Activated naive CD4-positive, alpha-beta T cell treated with anti-CD3 and anti-CD28 coated beads, Interleukin-2, amount 10 ng/mL, durations not matched to agents 7 days and 5 days (primary cell): Measurements from ENCODE around the gene RHOT2.
A peak's percentile ranks its signal among the peaks of the same experiment; 100 is the strongest.

Experiments used
- CTCF ChIA-PET: fragments of 350-600 bp; sonication (Branson Sonifier 250); formaldehyde crosslinking; loops from one replicate; lab custom pipeline; 2021; ENCODE audit warnings: antibody characterized with exemption; lab: Charles Lee
- DNase-seq: peaks from one replicate; pipeline ENCODE4 v3.0.0-alpha.2; 2020
- H3K27ac Mint-ChIP-seq: one replicate; pipeline ENCODE4 v1.8.0; 2021; ENCODE audit warnings: mild to moderate bottlenecking, moderate library complexity, mixed read lengths
- H3K27me3 Mint-ChIP-seq: one replicate; pipeline ENCODE4 v1.8.0; 2021; ENCODE audit warnings: mild to moderate bottlenecking, mixed read lengths
- H3K36me3 Mint-ChIP-seq: one replicate; pipeline ENCODE4 v1.8.0; 2021; ENCODE audit warnings: mixed read lengths
- H3K4me1 Mint-ChIP-seq: one replicate; pipeline ENCODE4 v1.8.0; 2021; ENCODE audit warnings: mixed read lengths
- H3K4me3 Mint-ChIP-seq: one replicate; pipeline ENCODE4 v1.8.0; 2021; ENCODE audit warnings: mild to moderate bottlenecking, moderate library complexity, mixed read lengths
- H3K9me3 Mint-ChIP-seq: one replicate; pipeline ENCODE4 v1.8.0; 2021; ENCODE audit warnings: mixed read lengths

The RHOT2 gene

DNA sequence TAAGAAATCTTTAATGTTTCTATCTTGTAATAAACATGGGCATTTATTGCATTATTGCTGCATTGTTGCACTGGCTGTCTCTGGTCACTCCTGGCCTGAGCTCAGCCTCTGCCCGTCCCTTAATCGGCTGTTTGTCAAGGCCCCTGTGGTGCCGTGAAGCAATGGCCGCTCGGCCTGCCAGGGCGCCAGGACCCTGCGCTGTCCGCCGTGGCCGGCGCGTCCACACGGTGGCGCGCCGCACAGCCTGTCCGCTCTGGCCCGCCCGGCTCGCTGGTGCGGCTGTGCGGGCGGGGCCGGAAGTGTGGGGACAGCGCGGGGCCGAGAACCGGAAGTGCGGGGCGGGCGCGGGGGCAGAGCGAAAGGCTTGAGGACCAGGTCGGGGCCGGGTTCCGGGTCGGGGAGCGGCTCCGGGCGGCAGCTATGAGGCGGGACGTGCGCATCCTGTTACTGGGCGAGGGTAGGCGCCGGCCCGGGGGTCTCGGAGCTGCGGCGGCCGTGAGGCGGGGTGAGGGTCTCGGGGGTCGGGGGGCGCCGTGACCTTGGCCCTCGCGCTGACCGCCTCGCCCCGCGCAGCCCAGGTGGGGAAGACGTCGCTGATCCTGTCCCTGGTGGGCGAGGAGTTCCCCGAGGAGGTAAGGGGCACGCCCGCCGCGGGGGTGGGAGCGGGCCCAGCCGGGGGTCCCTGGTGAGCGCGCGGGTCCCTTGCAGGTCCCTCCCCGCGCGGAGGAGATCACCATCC is at the start of gene RHOT2:
Gene RHOT2, plus strand, starts transcription at position 353 of the 739 bp plus-strand sequence. Its CDS starts 68 bp downstream, at position 421.
- Mint-ChIP-seq H3K4me3 (peak within 1 kb of the TSS; percentile 79), H3K9me3 (no peaks in the 10 kb centered on the region), H3K27ac (peak within 1 kb of the TSS; percentile 84), H3K27me3 (no peaks in the 10 kb centered on the region), H3K36me3 (peaks cover 4% of the 10 kb centered on the region), H3K4me1 (peaks cover 13% of the 10 kb centered on the region)
- CTCF ChIA-PET: interaction anchor here (1.2 to 1.4 kb wide), 3 partner anchors 13 to 74 kb away, joined by 4 to 6 read pairs (median 5); no protein-coding TSS in a partner anchor
- DNase-seq: peak; percentile 94

DNA sequence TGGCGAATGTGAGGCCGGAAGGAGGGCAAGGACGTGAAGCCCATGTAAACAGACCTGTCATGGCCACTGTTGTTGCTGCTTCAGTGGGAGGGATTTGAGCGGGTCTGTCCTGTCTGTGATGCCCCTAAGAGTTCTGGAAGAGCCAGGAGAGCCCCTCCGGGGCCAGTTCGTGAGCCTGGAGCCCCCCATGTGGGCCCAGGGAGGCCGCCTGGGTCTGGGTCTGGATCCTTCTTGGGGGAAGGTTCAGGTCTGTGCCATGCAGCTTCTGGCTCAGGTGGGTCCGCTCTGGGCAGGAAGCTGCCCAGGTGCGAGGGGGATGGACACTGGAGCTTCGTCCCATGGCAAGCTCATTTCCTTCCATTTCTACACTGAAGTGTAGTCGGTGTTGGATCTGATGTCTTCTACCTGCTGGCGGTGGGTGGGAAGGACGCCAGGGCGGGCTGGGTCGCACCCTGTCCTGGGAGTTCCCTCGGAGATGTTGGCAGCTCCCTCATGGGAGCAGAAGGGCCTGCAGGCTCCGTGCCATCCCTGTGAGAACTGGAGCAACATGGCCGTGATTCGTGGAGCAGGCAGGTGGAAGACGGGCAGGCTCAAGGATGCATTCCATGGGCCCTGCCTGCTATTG is 48.3 kb upstream of the RHOT2 start:
- CTCF ChIA-PET: no interaction called here
- Mint-ChIP-seq H3K27me3 (no peaks in the 10 kb centered on the region), H3K27ac (no peak overlapping the region), H3K9me3 (no peaks in the 10 kb centered on the region), H3K4me1 (no peaks in the 10 kb centered on the region), H3K4me3 (no peak overlapping the region), H3K36me3 (no peaks in the 10 kb centered on the region)
- no peak for DNase-seq

DNA sequence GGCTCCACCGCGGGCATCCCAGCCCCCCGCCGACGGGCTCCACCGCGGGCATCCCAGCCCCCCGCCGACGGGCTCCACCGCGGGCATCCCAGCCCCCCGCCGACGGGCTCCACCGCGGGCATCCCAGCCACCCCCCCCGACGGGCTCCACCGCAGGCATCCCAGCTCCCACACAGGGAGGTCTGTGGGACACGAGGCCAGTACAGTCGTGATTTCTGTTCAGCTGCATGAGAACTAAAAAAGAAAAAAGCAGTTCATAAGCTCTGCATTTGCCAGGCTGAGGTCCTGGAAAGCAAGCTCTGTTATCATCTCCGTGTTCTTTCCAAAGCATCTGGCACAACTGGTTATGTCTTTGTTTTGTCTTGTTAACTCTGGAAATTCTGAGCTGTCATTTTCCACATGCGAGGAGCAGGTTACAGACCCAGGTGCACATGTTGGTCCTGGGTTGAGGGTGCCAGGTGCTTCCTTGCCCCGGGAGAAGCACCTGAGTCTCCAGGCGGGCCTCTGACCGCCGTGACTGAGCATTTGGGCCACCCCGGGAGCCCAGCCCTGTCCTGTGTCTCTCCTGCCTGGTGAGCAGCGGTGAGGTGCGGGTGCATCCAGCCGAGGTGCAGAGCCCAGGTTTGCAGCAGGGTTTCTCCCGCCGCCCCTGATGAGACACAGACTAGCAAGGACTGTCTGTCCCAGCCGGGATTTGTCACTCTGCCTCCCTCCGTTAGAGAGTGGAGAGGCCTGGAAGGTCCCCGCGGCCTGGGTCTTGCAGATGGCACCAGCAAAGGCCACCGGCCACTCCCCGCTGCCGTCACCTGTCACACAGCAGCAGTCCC is 47.0 kb upstream of the RHOT2 start:
- CTCF ChIA-PET: no interaction called here
- no peak overlapping the region for H3K4me3 Mint-ChIP-seq

DNA sequence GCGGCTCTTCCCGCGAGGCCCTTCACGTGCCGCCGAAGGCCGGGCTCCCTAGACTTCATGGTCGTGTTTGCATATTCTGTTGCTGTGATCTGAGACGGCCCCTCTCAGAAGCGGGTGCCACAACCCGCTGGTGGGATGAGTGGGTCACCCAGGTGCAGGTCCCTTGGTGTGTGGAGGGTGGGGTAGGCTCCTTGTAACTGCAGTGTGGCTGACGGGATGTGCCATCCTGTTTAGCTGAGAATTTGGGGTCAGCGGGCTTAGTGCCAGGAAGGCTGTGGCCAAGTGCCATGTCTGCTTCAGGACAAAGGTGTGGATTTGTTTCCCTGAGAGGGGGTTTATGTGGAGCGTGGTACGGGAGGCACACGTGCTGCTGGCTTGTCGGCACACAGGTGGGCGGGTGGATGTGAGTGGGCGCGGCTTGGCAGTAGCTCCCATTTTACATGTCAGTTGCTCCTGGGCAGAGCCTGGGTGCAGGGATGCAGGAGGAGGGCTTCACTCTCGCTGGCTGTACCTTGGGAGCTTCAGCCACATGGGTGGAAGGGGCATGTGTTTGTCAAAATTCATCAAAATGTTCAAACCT is 46.3 kb upstream of the RHOT2 start:
- Mint-ChIP-seq H3K27ac (no peak overlapping the region), H3K9me3 (no peaks in the 10 kb centered on the region), H3K36me3 (no peaks in the 10 kb centered on the region), H3K27me3 (no peaks in the 10 kb centered on the region), H3K4me1 (no peaks in the 10 kb centered on the region), H3K4me3 (no peak overlapping the region)
- DNase-seq: no peak
- CTCF ChIA-PET: no interaction called here

More for the DNA sequence above, 47.0 kb upstream of the RHOT2 start:
- Mint-ChIP-seq H3K27me3 (no peaks in the 10 kb centered on the region), H3K9me3 (no peaks in the 10 kb centered on the region), H3K36me3 (no peaks in the 10 kb centered on the region), H3K27ac (no peak overlapping the region), H3K4me1 (no peaks in the 10 kb centered on the region)
- no peak for DNase-seq

DNA sequence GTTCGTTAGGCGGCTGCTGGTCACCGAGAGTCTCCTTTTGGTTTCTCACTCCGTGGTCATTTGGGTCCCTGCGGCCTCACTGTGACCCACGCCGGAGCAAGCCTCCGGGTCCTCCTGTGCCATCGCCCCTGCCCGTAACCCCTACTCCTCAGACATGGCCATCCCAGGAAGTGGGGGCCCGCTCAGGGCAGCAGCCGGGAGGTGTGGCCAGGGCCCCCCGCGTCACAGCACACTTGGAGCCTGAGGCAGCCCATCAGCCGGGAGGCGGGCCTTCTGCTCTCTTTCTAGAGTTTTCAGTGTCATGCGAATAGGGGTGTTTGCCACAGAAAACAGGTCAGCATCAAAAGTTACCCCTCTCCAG is 45.0 kb upstream of the RHOT2 start:
- H3K36me3 Mint-ChIP-seq: no peaks in the 10 kb centered on the region

DNA sequence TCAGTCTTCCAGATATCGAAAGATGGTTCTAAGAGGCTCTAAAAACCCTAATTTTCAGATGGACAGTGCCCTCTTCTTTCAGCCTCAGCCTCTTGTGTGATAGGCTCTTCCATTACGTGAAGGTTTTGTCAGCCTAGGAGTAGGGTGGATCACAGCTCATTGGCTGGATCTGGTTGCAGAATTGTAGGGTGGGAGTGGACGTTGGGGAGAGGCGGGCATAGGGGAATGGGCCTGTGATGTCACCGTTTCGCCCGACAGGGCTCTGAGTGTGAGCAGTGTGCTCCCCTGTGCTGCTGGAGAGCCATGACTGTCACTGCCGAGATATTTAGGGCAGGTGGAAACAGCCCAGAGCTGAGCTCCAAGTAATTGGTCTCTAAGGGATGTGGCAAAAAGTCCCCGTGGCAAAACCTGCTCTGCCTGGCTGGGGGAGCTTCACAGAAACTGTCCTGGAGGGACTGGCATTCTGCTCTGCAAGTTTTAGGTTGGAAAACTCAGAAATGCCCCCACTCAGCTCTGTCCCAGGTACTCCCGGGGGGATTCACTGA is 43.3 kb upstream of the RHOT2 start:
- peaks cover 3% of the 10 kb centered on the region for H3K36me3 Mint-ChIP-seq
- CTCF ChIA-PET: interaction anchor here (1.2 kb wide), 1 partner anchor 24 kb away, joined by 3 read pairs; no protein-coding TSS in a partner anchor

More for the DNA sequence above, 45.0 kb upstream of the RHOT2 start:
- Mint-ChIP-seq H3K27me3 (no peaks in the 10 kb centered on the region), H3K9me3 (no peaks in the 10 kb centered on the region), H3K4me3 (no peak overlapping the region), H3K4me1 (no peaks in the 10 kb centered on the region), H3K27ac (no peak overlapping the region)
- CTCF ChIA-PET: no interaction called here
- DNase-seq: no peak

DNA sequence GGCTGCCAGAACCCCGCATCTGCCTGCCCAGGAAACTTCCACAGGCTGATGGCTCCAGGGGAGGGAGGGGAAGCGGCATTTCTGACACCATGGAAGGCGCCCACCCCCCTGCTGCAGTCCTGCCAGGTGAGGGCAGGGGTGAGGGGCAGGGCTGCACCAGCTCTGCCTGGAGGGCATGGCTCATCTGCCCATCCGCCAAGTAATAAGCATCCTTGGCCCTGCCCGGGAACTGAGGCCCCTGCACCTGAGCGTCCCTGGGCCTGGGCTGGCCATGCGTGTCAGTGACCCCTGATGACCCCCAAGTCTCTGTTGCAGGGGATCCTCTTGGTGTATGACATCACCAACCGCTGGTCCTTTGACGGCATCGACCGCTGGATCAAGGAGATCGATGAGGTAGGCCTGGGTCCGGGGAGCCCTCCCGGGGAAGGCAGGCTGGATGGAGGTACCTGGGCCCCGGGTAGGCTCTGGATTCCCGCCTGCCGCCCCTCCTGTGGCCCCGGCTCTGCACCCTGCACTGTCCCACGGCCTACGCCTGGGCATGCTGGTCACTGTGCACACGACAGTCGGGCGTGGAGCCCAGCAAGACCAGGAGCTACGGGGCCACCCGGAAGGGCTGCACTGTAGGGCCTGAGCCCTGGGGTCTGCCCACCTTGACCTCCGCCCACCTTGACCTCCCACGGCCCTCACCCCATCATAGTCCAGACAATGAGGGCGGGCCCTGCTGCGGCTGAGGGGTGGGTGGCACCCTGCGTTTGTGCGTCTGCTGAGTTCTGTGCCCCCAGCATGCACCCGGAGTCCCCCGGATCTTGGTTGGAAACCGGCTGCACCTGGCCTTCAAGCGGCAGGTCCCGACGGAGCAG is 42.6 kb upstream of the RHOT2 start:
- CTCF ChIA-PET: interaction anchor here (1.2 kb wide), 1 partner anchor 25 kb away, joined by 3 read pairs; no protein-coding TSS in a partner anchor
- Mint-ChIP-seq H3K4me3 (no peak overlapping the region), H3K27me3 (no peaks in the 10 kb centered on the region), H3K4me1 (no peaks in the 10 kb centered on the region), H3K36me3 (peaks cover 3% of the 10 kb centered on the region), H3K9me3 (no peaks in the 10 kb centered on the region), H3K27ac (peak overlapping the region; percentile 19)
- no peak for DNase-seq

More for the DNA sequence above, 43.3 kb upstream of the RHOT2 start:
- Mint-ChIP-seq H3K27ac (peak overlapping the region; percentile 50), H3K9me3 (no peaks in the 10 kb centered on the region), H3K4me3 (no peak overlapping the region), H3K27me3 (no peaks in the 10 kb centered on the region), H3K4me1 (no peaks in the 10 kb centered on the region)
- no peak for DNase-seq

DNA sequence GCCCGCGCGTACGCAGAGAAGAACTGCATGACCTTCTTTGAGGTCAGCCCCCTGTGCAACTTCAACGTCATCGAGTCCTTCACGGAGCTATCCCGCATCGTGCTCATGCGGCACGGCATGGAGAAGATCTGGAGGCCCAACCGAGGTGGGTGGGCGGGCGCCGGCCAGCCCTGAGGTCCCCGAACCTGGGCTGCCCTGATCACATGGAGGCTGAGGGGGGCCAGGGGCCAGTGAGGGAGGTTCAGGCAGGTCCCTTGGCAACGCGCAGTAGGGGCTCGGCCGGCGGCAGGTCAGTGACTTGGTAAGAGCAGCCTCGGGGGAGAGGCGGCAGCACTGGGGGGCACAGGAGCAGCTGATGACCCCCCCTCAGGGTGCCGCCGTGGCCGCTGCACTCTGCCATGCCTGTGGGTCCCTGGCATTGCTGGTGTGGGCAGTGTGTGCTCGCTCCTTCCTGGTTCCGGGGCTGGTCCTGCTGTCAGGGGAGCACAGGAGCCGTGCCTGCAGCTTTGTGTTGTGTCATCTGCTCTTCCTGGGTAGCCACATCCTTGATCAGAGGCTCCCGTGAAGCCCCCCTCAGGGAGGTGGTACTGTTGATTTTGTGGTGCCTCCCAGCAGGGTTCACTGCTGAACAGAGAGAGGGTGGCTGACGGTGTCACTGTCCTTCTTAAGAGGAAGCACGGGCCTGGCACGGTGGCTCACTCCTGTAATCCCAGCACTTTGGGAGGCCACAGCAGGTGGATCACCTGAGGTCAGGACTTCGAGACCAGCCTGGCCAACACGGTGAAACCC is 41.8 kb upstream of the RHOT2 start:
- no peak for DNase-seq
- Mint-ChIP-seq H3K9me3 (no peaks in the 10 kb centered on the region), H3K4me3 (no peak overlapping the region), H3K27me3 (no peaks in the 10 kb centered on the region), H3K4me1 (no peaks in the 10 kb centered on the region), H3K36me3 (peaks cover 3% of the 10 kb centered on the region), H3K27ac (no peak overlapping the region)
- CTCF ChIA-PET: no interaction called here

DNA sequence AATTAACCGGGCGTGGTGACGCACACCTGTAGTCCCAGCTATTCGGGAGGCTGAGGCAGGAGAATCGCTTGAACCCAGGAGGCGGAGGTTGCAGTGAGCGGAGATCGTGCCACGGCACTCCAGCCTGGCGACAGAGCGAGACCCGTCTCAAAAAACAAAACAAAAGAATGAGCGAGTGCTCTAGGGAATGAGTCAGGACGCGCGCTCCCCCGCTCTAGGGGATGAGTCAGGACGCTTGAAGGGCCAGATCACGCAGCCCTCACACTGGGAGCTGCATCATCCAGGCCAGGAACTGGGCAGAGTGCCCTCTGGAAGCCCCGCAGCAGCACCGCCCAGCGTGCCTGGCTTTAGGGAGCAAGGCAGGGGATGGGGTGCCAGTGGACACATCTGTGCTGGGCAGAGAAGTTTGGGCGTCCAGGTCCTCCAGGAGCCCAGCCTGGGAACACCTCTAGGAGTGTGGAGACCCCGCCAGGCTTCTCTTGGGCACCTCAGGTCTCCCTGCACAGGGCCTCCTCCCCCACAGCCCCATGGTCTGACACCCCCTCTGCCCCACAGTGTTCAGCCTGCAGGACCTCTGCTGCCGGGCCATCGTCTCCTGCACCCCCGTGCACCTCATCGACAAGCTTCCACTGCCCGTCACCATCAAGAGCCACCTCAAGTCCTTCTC is 41.0 kb upstream of the RHOT2 start:
- Mint-ChIP-seq H3K27ac (no peak overlapping the region), H3K4me3 (no peak overlapping the region), H3K4me1 (no peaks in the 10 kb centered on the region), H3K27me3 (peaks cover 3% of the 10 kb centered on the region), H3K36me3 (peaks cover 3% of the 10 kb centered on the region), H3K9me3 (no peaks in the 10 kb centered on the region)
- CTCF ChIA-PET: no interaction called here
- no peak for DNase-seq

DNA sequence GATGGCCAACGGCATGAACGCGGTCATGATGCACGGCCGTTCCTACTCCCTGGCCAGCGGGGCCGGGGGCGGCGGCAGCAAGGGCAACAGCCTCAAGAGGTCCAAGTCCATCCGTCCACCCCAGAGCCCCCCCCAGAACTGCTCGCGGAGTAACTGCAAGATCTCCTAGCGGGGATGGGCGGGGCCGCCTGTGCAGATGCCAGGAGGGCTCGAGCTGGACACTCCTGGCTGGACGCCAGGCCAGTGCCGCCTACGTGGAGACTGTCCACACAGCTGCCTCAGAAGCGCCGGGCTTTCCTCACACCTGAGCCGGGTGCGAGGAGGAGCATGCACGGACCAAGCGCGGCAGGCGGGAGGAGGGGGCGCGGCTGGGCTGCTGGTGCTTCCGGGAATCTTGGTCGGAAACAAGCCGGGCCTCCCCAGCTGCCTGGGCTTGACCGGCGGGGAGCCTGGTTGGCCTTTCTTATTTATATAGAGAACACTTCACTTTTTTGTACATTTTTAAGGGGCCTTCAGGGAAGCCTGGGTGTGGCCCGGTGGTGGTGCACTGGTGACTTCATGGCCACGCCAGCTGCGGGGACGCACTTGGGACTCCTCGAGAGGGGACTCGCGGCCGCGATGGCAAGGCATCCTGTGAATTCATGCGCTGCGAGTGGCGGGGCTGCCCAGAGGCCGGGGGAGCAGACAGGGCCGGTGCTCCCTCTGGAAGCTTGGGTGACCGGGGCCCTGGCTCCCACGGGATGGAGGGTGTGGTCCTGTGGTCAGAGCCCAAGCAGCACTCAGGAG is 40.3 kb upstream of the RHOT2 start:
- Mint-ChIP-seq H3K27me3 (peaks cover 3% of the 10 kb centered on the region), H3K4me3 (no peak overlapping the region), H3K27ac (no peak overlapping the region), H3K36me3 (peaks cover 3% of the 10 kb centered on the region), H3K4me1 (no peaks in the 10 kb centered on the region), H3K9me3 (no peaks in the 10 kb centered on the region)
- CTCF ChIA-PET: no interaction called here
- no peak for DNase-seq

DNA sequence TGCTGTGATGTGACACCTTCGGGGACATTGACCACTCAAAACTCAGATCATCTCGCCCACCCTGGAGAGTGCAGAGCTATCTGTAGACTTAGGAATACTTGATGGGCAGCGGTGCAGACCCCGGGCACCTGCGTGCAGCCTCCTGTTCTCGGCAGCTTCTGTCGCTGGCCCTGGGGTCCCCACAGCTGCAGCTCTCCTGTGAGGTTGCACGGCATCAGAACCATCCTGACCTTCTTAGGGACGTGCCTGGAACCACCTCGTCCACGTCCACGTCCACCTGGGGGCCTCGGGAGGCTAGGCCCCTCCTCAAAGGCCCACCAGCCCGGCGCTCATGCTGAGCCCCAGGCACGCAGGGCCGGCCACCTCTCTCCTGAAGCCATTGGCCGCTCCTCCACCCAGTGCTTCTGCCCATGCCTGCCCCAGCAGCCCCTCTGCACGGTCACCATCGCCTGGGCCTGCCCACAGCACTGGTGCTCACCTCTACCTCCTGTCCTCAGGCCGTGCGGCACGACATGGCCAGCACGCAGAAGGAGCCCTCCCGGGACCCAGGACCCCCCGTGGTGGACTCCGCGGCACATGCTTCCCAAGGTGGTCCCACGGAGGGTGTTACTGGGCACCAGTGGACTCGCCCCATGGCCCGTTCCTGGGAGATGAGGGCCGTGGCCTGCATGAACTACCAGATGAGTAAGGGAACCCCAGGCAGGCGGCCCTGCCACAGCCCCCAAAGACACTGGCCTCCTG is 39.4 kb upstream of the RHOT2 start:
- H3K36me3 Mint-ChIP-seq: peaks cover 3% of the 10 kb centered on the region
- H3K27ac Mint-ChIP-seq: no peak overlapping the region
- no peaks in the 10 kb centered on the region for H3K4me1 Mint-ChIP-seq
- CTCF ChIA-PET: no interaction called here
- H3K4me3 Mint-ChIP-seq: no peak overlapping the region
- H3K27me3 Mint-ChIP-seq: peaks cover 3% of the 10 kb centered on the region
- no peak for DNase-seq
- H3K9me3 Mint-ChIP-seq: no peaks in the 10 kb centered on the region
